Activated CD8-positive, alpha-beta memory T cell treated with anti-CD3 and anti-CD28 coated beads for 36 hours (primary cell): ENCODE results near the gene ME3. TPM values are rescaled to one million over a fixed set of nuclear protein-coding genes. Genes with fewer than 3 reads are reported as not detected.

Experiments used
- CTCF ChIA-PET: fragments of 350-600 bp; sonication (Branson Sonifier 250); formaldehyde crosslinking; loops from one replicate; lab custom pipeline; 2021; ENCODE audit warnings: antibody characterized with exemption; lab: Charles Lee
- POLR2A ChIA-PET: fragments of 350-600 bp; sonication (Branson Sonifier 250); formaldehyde crosslinking; loops from one replicate; lab custom pipeline; 2021; ENCODE audit warnings: antibody characterized with exemption; lab: Charles Lee
- total RNA-seq, 2 experiments: library from RNA; stranded (reverse); gene quantifications; one replicate each; pipeline ENCODE4 v1.2.3, GENCODE V29; 2021

ME3 gene
- total RNA-seq, 2 experiments from 2014 or later, result 1.8 TPM

GRCh38 chr11:86513138-86513537 is 159.3 kb downstream of the ME3 start:
- CTCF ChIA-PET, result no interaction called here
- POLR2A ChIA-PET, result no interaction called here

GRCh38 chr11:86511086-86511551 is 161.3 kb downstream of the ME3 start:
- POLR2A ChIA-PET, result no interaction called here
- CTCF ChIA-PET, result no interaction called here

GRCh38 chr11:86510674-86511073 is 161.7 kb downstream of the ME3 start:
- CTCF ChIA-PET, result no interaction called here
- POLR2A ChIA-PET, result no interaction called here

GRCh38 chr11:86510097-86510496 is 162.3 kb downstream of the ME3 start:
- POLR2A ChIA-PET, result no interaction called here
- CTCF ChIA-PET, result no interaction called here

- POLR2A ChIA-PET, result no interaction called here
- CTCF ChIA-PET, result no interaction called here
Measured at GRCh38 chr11:86509588-86509974, 162.8 kb downstream of the ME3 start.

- ChIA-PET CTCF (no interaction called here), POLR2A (no interaction called here)
Measured at GRCh38 chr11:86508604-86509587, 163.5 kb downstream of the ME3 start.

GRCh38 chr11:86507249-86507845 is 165.1 kb downstream of the ME3 start:
- ChIA-PET POLR2A (no interaction called here), CTCF (interaction anchor here (0.8 kb wide), 2 partner anchors 12 to 58 kb away, joined by 3 to 4 read pairs; no protein-coding TSS in a partner anchor)

GRCh38 chr11:86506235-86506634 is 166.2 kb downstream of the ME3 start:
- CTCF ChIA-PET, result no interaction called here
- POLR2A ChIA-PET, result no interaction called here

GRCh38 chr11:86503131-86503530 is 169.3 kb downstream of the ME3 start:
- POLR2A ChIA-PET, result no interaction called here
- CTCF ChIA-PET, result interaction anchor here (0.8 kb wide), 1 partner anchor 90 kb away, joined by 3 read pairs; no protein-coding TSS in a partner anchor

GRCh38 chr11:86502137-86502642 is 170.2 kb downstream of the ME3 start:
- CTCF ChIA-PET, result no interaction called here
- POLR2A ChIA-PET, result no interaction called here

- ChIA-PET CTCF (no interaction called here), POLR2A (no interaction called here)
Measured at GRCh38 chr11:86500500-86501140, 171.8 kb downstream of the ME3 start.

- CTCF ChIA-PET, result no interaction called here
Measured at GRCh38 chr11:86499723-86500129, 172.7 kb downstream of the ME3 start.

GRCh38 chr11:86497836-86498235 is 174.6 kb downstream of the ME3 start:
- ChIA-PET CTCF (no interaction called here), POLR2A (no interaction called here)

More at GRCh38 chr11:86499723-86500129, 172.7 kb downstream of the ME3 start:
- POLR2A ChIA-PET, result no interaction called here

GRCh38 chr11:86497310-86497709 is 175.1 kb downstream of the ME3 start:
- CTCF ChIA-PET, result no interaction called here
- POLR2A ChIA-PET, result no interaction called here

- POLR2A ChIA-PET, result no interaction called here
- CTCF ChIA-PET, result no interaction called here
Measured at GRCh38 chr11:86495351-86495750, 177.1 kb downstream of the ME3 start.

GRCh38 chr11:86492370-86493010 is 179.9 kb downstream of the ME3 start:
- ChIA-PET POLR2A (no interaction called here), CTCF (no interaction called here)

- POLR2A ChIA-PET, result no interaction called here
Measured at GRCh38 chr11:86491027-86491426, 181.4 kb downstream of the ME3 start.

GRCh38 chr11:86490582-86490981 is 181.8 kb downstream of the ME3 start:
- ChIA-PET POLR2A (no interaction called here), CTCF (interaction anchor here (1.0 kb wide), 1 partner anchor 118 kb away, joined by 3 read pairs; no protein-coding TSS in a partner anchor)

More at GRCh38 chr11:86491027-86491426, 181.4 kb downstream of the ME3 start:
- CTCF ChIA-PET, result interaction anchor here (1.0 kb wide), 1 partner anchor 117 kb away, joined by 3 read pairs; no protein-coding TSS in a partner anchor

GRCh38 chr11:86489442-86489841 is 183.0 kb downstream of the ME3 start:
- CTCF ChIA-PET, result no interaction called here
- POLR2A ChIA-PET, result no interaction called here
